Smooth muscle cell (in vitro differentiated cells): ENCODE data around the gene DHX58. TPM values are rescaled to one million over a fixed set of nuclear protein-coding genes. Genes with fewer than 3 reads are reported as not detected.

Source experiments
- DNase-seq: peaks from one replicate; lab custom pipeline; 2025; ENCODE audit not compliant: unreplicated experiment; lab: John Stamatoyannopoulos, UW
- H2AFZ ChIP-seq: fragments of 200-600 bp; sonication (generic); 2 replicates; pipeline ENCODE4 v1.6.0; 2016; ENCODE audit warnings: antibody characterized with exemption, low read depth, mild to moderate bottlenecking
- H3F3A ChIP-seq: fragments of 200-600 bp; sonication (generic); 2 replicates; pipeline ENCODE4 v1.6.0; 2017; ENCODE audit warnings: antibody characterized with exemption, low read depth
- H3K27ac ChIP-seq: fragments of 200-600 bp; sonication (generic); 2 replicates; pipeline ENCODE4 v1.5.1; 2016; ENCODE audit warnings: low read depth, mild to moderate bottlenecking
- H3K27me3 ChIP-seq: fragments of 200-600 bp; sonication (generic); 2 replicates; pipeline ENCODE4 v1.6.1; 2016; ENCODE audit warnings: low read depth, mild to moderate bottlenecking
- H3K36me3 ChIP-seq: fragments of 200-600 bp; sonication (generic); 2 replicates; pipeline ENCODE4 v1.5.1; 2016; ENCODE audit warnings: low read depth
- H3K4me1 ChIP-seq: fragments of 200-600 bp; sonication (generic); 2 replicates; pipeline ENCODE4 v1.5.1; 2016; ENCODE audit warnings: low read depth
- H3K4me2 ChIP-seq: fragments of 200-600 bp; sonication (generic); 2 replicates; pipeline ENCODE4 v1.6.0; 2016; ENCODE audit warnings: mild to moderate bottlenecking
- H3K4me3 ChIP-seq: fragments of 200-600 bp; sonication (generic); 2 replicates; pipeline ENCODE4 v1.5.1; 2016; ENCODE audit warnings: mild to moderate bottlenecking
- H3K79me2 ChIP-seq: fragments of 200-600 bp; sonication (generic); 2 replicates; pipeline ENCODE4 v1.6.0; 2016; ENCODE audit warnings: low read depth, mild to moderate bottlenecking
- H3K9ac ChIP-seq: fragments of 200-600 bp; sonication (generic); 2 replicates; pipeline ENCODE4 v1.6.0; 2016; ENCODE audit warnings: low read depth
- H3K9me3 ChIP-seq: fragments of 200-600 bp; sonication (generic); replicated peaks from 2 replicates; pipeline ENCODE4 v1.5.1; 2016; ENCODE audit warnings: low read depth
- H4K20me1 ChIP-seq: fragments of 200-600 bp; sonication (generic); 2 replicates; pipeline ENCODE4 v1.6.0; 2016; ENCODE audit warnings: low read depth
- CTCF ChIP-seq: fragments of 200-600 bp; sonication (generic); IDR thresholded peaks from 2 replicates; pipeline ENCODE4 v1.5.1; 2017; ENCODE audit warnings: borderline replicate concordance, mild to moderate bottlenecking, antibody characterized with exemption; ENCODE audit not compliant: insufficient read depth, poor library complexity, severe bottlenecking
- WGBS: methylation state at CpG from one replicate; pipeline ENCODE4 v1.1.7; 2016; ENCODE audit warnings: low lambda C conversion rate; 5-methylcytosine and 5-hydroxymethylcytosine counted together
- polyA plus RNA-seq: library from polyadenylated mRNA; unstranded; fragments of >200 nt; fragmentation: Nextera tagmentation; extraction: Ambion mirVana; gene quantifications from 2 replicates; pipeline ENCODE4 v1.2.1, GENCODE V29; 2016
- total RNA-seq: library from RNA; depleted of rRNA; stranded (reverse); fragments of >200 nt; gene quantifications from 2 replicates; pipeline ENCODE4 v1.2.3, GENCODE V29; 2014

DHX58 gene
- total and polyA plus RNA-seq, 2 experiments from 2014 or later, result 1.0 TPM; not detected in 1

GRCh38 chr17:42130310-42130936 lies 17.9 kb upstream of the DHX58 start:
- WGBS, result 98% methylated on average over 16 of the region's 16 CpGs
- Histone ChIP-seq H3K4me1 (peaks cover 8% of the 10 kb centered on the region), H3K4me2 (no peak overlapping the region), H3K27me3 (no peaks in the 10 kb centered on the region), H3K27ac (no peak overlapping the region), H3F3A (peaks cover 7% of the 10 kb centered on the region), H3K79me2 (peaks cover 36% of the 10 kb centered on the region), H3K36me3 (no peaks in the 10 kb centered on the region), H2AFZ (no peak overlapping the region), H4K20me1 (peaks cover 63% of the 10 kb centered on the region), H3K9me3 (no peaks in the 10 kb centered on the region), H3K4me3 (no peak overlapping the region), H3K9ac (no peak overlapping the region)
- no peak for DNase-seq
- TF ChIP-seq CTCF, result no peak

- Histone ChIP-seq H3F3A (peaks cover 7% of the 10 kb centered on the region), H3K79me2 (peaks cover 26% of the 10 kb centered on the region), H3K4me1 (peaks cover 8% of the 10 kb centered on the region), H3K4me2 (no peak overlapping the region), H3K9ac (no peak overlapping the region), H3K27ac (no peak overlapping the region), H3K36me3 (no peaks in the 10 kb centered on the region), H4K20me1 (peaks cover 52% of the 10 kb centered on the region), H3K9me3 (no peaks in the 10 kb centered on the region), H3K4me3 (no peak overlapping the region), H2AFZ (no peak overlapping the region), H3K27me3 (no peaks in the 10 kb centered on the region)
- no peak for DNase-seq
- no peak for TF ChIP-seq CTCF
- 97% methylated on average over 8 of the region's 8 CpGs for WGBS
Observed at GRCh38 chr17:42129109-42129837, 16.8 kb upstream of the DHX58 start.

GRCh38 chr17:42127414-42127813 lies 14.9 kb upstream of the DHX58 start:
- no peak overlapping the region for H3K9ac ChIP-seq
- H3F3A ChIP-seq, result no peaks in the 10 kb centered on the region
- no peak overlapping the region for H2AFZ ChIP-seq
- TF ChIP-seq CTCF, result no peak
- no peak overlapping the region for H3K4me2 ChIP-seq
- no peak for DNase-seq
- peaks cover 34% of the 10 kb centered on the region for H4K20me1 ChIP-seq
- 98% methylated on average over 6 of the region's 6 CpGs for WGBS
- H3K4me3 ChIP-seq, result no peak overlapping the region
- H3K27ac ChIP-seq, result no peak overlapping the region
- H3K9me3 ChIP-seq, result no peaks in the 10 kb centered on the region
- peaks cover 19% of the 10 kb centered on the region for H3K79me2 ChIP-seq
- H3K36me3 ChIP-seq, result no peaks in the 10 kb centered on the region
- peaks cover 2% of the 10 kb centered on the region for H3K4me1 ChIP-seq
- no peaks in the 10 kb centered on the region for H3K27me3 ChIP-seq
